Upper lobe of left lung (tissue), 6 donors: Measurements from ENCODE around the gene UBASH3A. TPM values are rescaled to one million over a fixed set of nuclear protein-coding genes. Genes with fewer than 3 reads are reported as not detected.

ENCODE experiments used
- ATAC-seq, 2 donors: fragments of 200-7000 bp; cut with Tn5 transposase; one replicate each; pipeline ENCODE4 v1.9.1; 2022; ENCODE audit warnings: mild to moderate bottlenecking in 2 of 2, moderate library complexity in 2 of 2; ENCODE audit not compliant: low FRiP score in 2 of 2
- DNase-seq, 2 donors: peaks; one replicate each; pipeline ENCODE4 v3.0.0-alpha.2; 2019 to 2020
- H3K27ac ChIP-seq, 4 donors: fragments of 200-600 bp; sonication (generic); one replicate each; pipeline ENCODE4 v1.5.1; 2016 to 2019
- H3K27me3 ChIP-seq, 4 donors: fragments of 200-600 bp; sonication (generic); one replicate each; pipeline ENCODE4 v1.5.1; 2017 to 2019
- H3K36me3 ChIP-seq, 4 donors: fragments of 200-600 bp; sonication (generic); one replicate each; pipeline ENCODE4 v1.5.1; 2016 to 2019
- H3K4me1 ChIP-seq, 4 donors: fragments of 200-600 bp; sonication (generic); one replicate each; pipeline ENCODE4 v1.5.1; 2018 to 2019
- H3K4me3 ChIP-seq, 4 donors: fragments of 200-600 bp; sonication (generic); one replicate each; pipeline ENCODE4 v1.5.1; 2017 to 2019; ENCODE audit warnings: mild to moderate bottlenecking in 2 of 4, moderate library complexity in 1 of 4
- H3K9me3 ChIP-seq, 4 donors: fragments of 200-600 bp; sonication (generic); one replicate each; pipeline ENCODE4 v1.5.1; 2018 to 2019
- CTCF ChIP-seq, 6 experiments: fragments of 450-650 bp in 4 of 6; fragments of 200-600 bp in 2 of 6; sonication (generic) in 2 of 6; IDR thresholded peaks; one replicate each; pipeline ENCODE4 v1.5.1; 2016 to 2019; ENCODE audit warnings: antibody characterized with exemption in 6 of 6
- EP300 ChIP-seq, 4 donors: sonication (generic); formaldehyde crosslinking; IDR thresholded peaks; one replicate each; pipeline ENCODE4 v1.5.1; 2017; ENCODE audit warnings: antibody characterized with exemption in 4 of 4, control low read depth in 2 of 4
- POLR2A ChIP-seq, 4 donors: fragments of 450-650 bp; IDR thresholded peaks; one replicate each; pipeline ENCODE4 v1.5.1; 2016 to 2017; ENCODE audit warnings: antibody characterized with exemption in 4 of 4, mild to moderate bottlenecking in 2 of 4
- POLR2AphosphoS5 ChIP-seq, 2 donors: sonication (generic); formaldehyde crosslinking; IDR thresholded peaks; one replicate each; pipeline ENCODE4 v1.5.1; 2017; ENCODE audit warnings: antibody characterized with exemption in 2 of 2
- WGBS, 2 donors: methylation state at CpG; one replicate each; pipeline ENCODE4 v1.1.5; 2017 to 2018; 5-methylcytosine and 5-hydroxymethylcytosine counted together
- total RNA-seq, 6 donors: library from RNA; depleted of rRNA in 4 of 6; stranded (reverse); fragments of >200 nt in 4 of 6; gene quantifications; one replicate each; pipeline versions ENCODE4 v1.1.0 to v1.2.1, GENCODE V29; 2016 to 2021
- donor health status: DM: no; HTN: no; CAD: no; lungs with moderate emphysema.
- donor health status: DM: no; HTN: yes; CAD: no; lungs with severe emphysema.

Gene UBASH3A
- total RNA-seq, 6 donors from 2014 or later = 1.4 to 7.3 (median 2.9) TPM; not detected in 1

- no peak for ATAC-seq
- WGBS, 2 donors = 56 to 63% methylated on average over 8 of the region's 8 CpGs
Observed at GRCh38 chr21:42393443-42393950, 10.2 kb upstream of the UBASH3A start.

GRCh38 chr21:42395302-42395701, 8.4 kb upstream of the UBASH3A start:
- Histone ChIP-seq H3K9me3 (no peaks in the 10 kb centered on the region), H3K27ac (peak overlapping the region in 2 of 4 donors; percentile 19 to 43), H3K36me3 (no peaks in the 10 kb centered on the region), H3K4me3 (peak overlapping the region in 1 of 4 donors; percentile 13), H3K27me3 (no peaks in the 10 kb centered on the region), H3K4me1 (peaks cover 0 to 19% (median 7%) of the 10 kb centered on the region in 4 donors)
- no peak for DNase-seq
- WGBS, 2 donors = 95% methylated on average over 11 of the region's 11 CpGs
- TF ChIP-seq POLR2A (IDR thresholded peaks at IDR 0.05) (no peak), EP300 (IDR thresholded peaks at IDR 0.05) (no peak), POLR2AphosphoS5 (IDR thresholded peaks at IDR 0.05) (no peak), CTCF (IDR thresholded peaks at IDR 0.05) (no peak)
- ATAC-seq = no peak

More at GRCh38 chr21:42393443-42393950, 10.2 kb upstream of the UBASH3A start:
- H3K4me3 ChIP-seq = no peak overlapping the region
- H3K27ac ChIP-seq = no peak overlapping the region
- peaks cover 0 to 19% (median 15%) of the 10 kb centered on the region in 4 donors for H3K4me1 ChIP-seq
- H3K27me3 ChIP-seq = no peaks in the 10 kb centered on the region
- H3K36me3 ChIP-seq = no peaks in the 10 kb centered on the region
- TF ChIP-seq EP300 (IDR thresholded peaks at IDR 0.05) = no peak
- no peak for TF ChIP-seq POLR2AphosphoS5 (IDR thresholded peaks at IDR 0.05)
- TF ChIP-seq CTCF (IDR thresholded peaks at IDR 0.05) = no peak
- no peak for TF ChIP-seq POLR2A (IDR thresholded peaks at IDR 0.05)
- H3K9me3 ChIP-seq = no peaks in the 10 kb centered on the region
- DNase-seq = no peak

GRCh38 chr21:42395905-42396651, 7.6 kb upstream of the UBASH3A start, which contains the start of gene TMPRSS3:
TMPRSS3 (minus strand) TSS chr21:42396052; CDS start chr21:42395417, 635 bp downstream.
- H3K36me3 ChIP-seq = no peaks in the 10 kb centered on the region
- peak within 1 kb of the TSS in 2 of 4 donors; percentile 7 to 13 for H3K4me3 ChIP-seq
- DNase-seq (peak in 1 of 2 donors; percentile 80), ATAC-seq (peak; percentile 38 to 82)
- 51 to 52% methylated on average over 15 to 17 of the region's 17 CpGs for WGBS, 2 donors
- no peaks in the 10 kb centered on the region for H3K9me3 ChIP-seq
- peak within 1 kb of the TSS in 3 of 4 donors; percentile 19 to 43 (median 35) for H3K27ac ChIP-seq
- H3K4me1 ChIP-seq = peaks cover 0 to 19% (median 7%) of the 10 kb centered on the region in 4 donors
- H3K27me3 ChIP-seq = no peaks in the 10 kb centered on the region
- TF ChIP-seq POLR2A (IDR thresholded peaks at IDR 0.05) = no peak
- TF ChIP-seq POLR2AphosphoS5 (IDR thresholded peaks at IDR 0.05) = peak in 1 of 2 donors; percentile 15
- peak in 1 of 4 donors; percentile 18 for TF ChIP-seq EP300 (IDR thresholded peaks at IDR 0.05)
- TF ChIP-seq CTCF (IDR thresholded peaks at IDR 0.05) = no peak

GRCh38 chr21:42396799-42397745, 6.6 kb upstream of the UBASH3A start:
- ATAC-seq (no peak), DNase-seq (no peak)
- 95% methylated on average over 19 of the region's 19 CpGs for WGBS, 2 donors
- TF ChIP-seq EP300 (IDR thresholded peaks at IDR 0.05) (no peak), POLR2A (IDR thresholded peaks at IDR 0.05) (no peak), CTCF (IDR thresholded peaks at IDR 0.05) (no peak), POLR2AphosphoS5 (IDR thresholded peaks at IDR 0.05) (no peak)
- Histone ChIP-seq H3K27ac (no peak overlapping the region), H3K4me1 (peaks cover 0 to 19% (median 7%) of the 10 kb centered on the region in 4 donors), H3K36me3 (no peaks in the 10 kb centered on the region), H3K9me3 (no peaks in the 10 kb centered on the region), H3K27me3 (no peaks in the 10 kb centered on the region), H3K4me3 (no peak overlapping the region)
